ENCODE measurements around the gene MCHR1. TPM values are rescaled to one million over a fixed set of nuclear protein-coding genes. Genes with fewer than 3 reads are reported as not detected.

The MCHR1 gene
- polyA plus RNA-seq, 1 donor (not counting 4 experiments of a cell fraction or from before 2014, with no cell fraction given) = 0.12 TPM

GRCh38 chr22:40670058-40670457 lies 9.2 kb upstream of the MCHR1 start:
- no peaks in the 10 kb centered on the region for H3K9me3 ChIP-seq (ENCODE audit: control insufficient read depth, low read depth, low read length)
- H3K36me3 ChIP-seq (ENCODE audit: control insufficient read depth in 2 of 2, extremely low read depth in 1 of 2, insufficient read depth in 2 of 2, low read length in 2 of 2) = no peaks in the 10 kb centered on the region
- no peak overlapping the region for H3K27ac ChIP-seq (ENCODE audit: control insufficient read depth, insufficient read depth, low read length)
- no peaks in the 10 kb centered on the region for H4K20me1 ChIP-seq (ENCODE audit: control insufficient read depth, extremely low read depth, insufficient read depth, low read length)
- DNase-seq (ENCODE audit: low read depth, low spot score) (no peak), FAIRE-seq (no peak)
- no peak overlapping the region for H3K9ac ChIP-seq (ENCODE audit: control insufficient read depth, extremely low read depth, insufficient read depth, low read length)
- H3K9me1 ChIP-seq (ENCODE audit: control insufficient read depth, extremely low read depth, insufficient read depth, low read length) = no peaks in the 10 kb centered on the region
- H3K79me2 ChIP-seq (ENCODE audit: control insufficient read depth, insufficient read depth, low read length) = no peaks in the 10 kb centered on the region
- no peak overlapping the region for H3K4me3 ChIP-seq (ENCODE audit: control insufficient read depth in 2 of 3, extremely low read depth in 1 of 3, insufficient read depth in 2 of 3, low read depth in 1 of 3, low read length in 3 of 3)
- H3K4me2 ChIP-seq (ENCODE audit: control insufficient read depth, extremely low read depth, insufficient read depth, low read depth, low read length) = no peak overlapping the region
- H2AFZ ChIP-seq (ENCODE audit: control insufficient read depth, low read length) = peak overlapping the region; percentile 1
- dilution Hi-C loops (cut with MboI; ENCODE audit: extremely low pct_ligation_motif_present, low sequenced_read_pairs) = no loop called here
- no peaks in the 10 kb centered on the region for H3K27me3 ChIP-seq (ENCODE audit: control insufficient read depth, extremely low read depth, insufficient read depth, low read length)
- no peak for TF ChIP-seq EZH2 (IDR thresholded peaks at IDR 0.05; ENCODE audit: low read length)
- no peak for TF ChIP-seq CTCF (optimal IDR thresholded peaks at IDR 0.05 in 1 of 3, IDR thresholded peaks at IDR 0.05 in 1 of 3, conservative IDR thresholded peaks at IDR 0.05 in 1 of 3; ENCODE audit: extremely low read depth in 1 of 3, insufficient read depth in 2 of 3, low read length in 3 of 3)
- H3K4me1 ChIP-seq (ENCODE audit: control insufficient read depth, extremely low read depth, insufficient read depth, low read length) = peaks cover 12% of the 10 kb centered on the region

GRCh38 chr22:40671369-40671768 lies 7.9 kb upstream of the MCHR1 start:
- H3K9me1 ChIP-seq (ENCODE audit: control insufficient read depth, extremely low read depth, insufficient read depth, low read length) = no peaks in the 10 kb centered on the region
- FAIRE-seq = no peak
- TF ChIP-seq CTCF (optimal IDR thresholded peaks at IDR 0.05 in 1 of 3, IDR thresholded peaks at IDR 0.05 in 1 of 3, conservative IDR thresholded peaks at IDR 0.05 in 1 of 3; ENCODE audit: extremely low read depth in 1 of 3, insufficient read depth in 2 of 3, low read length in 3 of 3) = no peak
- TF ChIP-seq EZH2 (IDR thresholded peaks at IDR 0.05; ENCODE audit: low read length) = no peak

More at GRCh38 chr22:40671369-40671768, 7.9 kb upstream of the MCHR1 start:
- dilution Hi-C loops (cut with MboI; ENCODE audit: extremely low pct_ligation_motif_present, low sequenced_read_pairs) = no loop called here
- Histone ChIP-seq H3K36me3 (ENCODE audit: control insufficient read depth in 2 of 2, extremely low read depth in 1 of 2, insufficient read depth in 2 of 2, low read length in 2 of 2) (no peaks in the 10 kb centered on the region), H3K79me2 (ENCODE audit: control insufficient read depth, insufficient read depth, low read length) (no peaks in the 10 kb centered on the region), H3K9me3 (ENCODE audit: control insufficient read depth, low read depth, low read length) (no peaks in the 10 kb centered on the region), H3K4me2 (ENCODE audit: control insufficient read depth, extremely low read depth, insufficient read depth, low read depth, low read length) (no peak overlapping the region), H3K4me1 (ENCODE audit: control insufficient read depth, extremely low read depth, insufficient read depth, low read length) (peaks cover 17% of the 10 kb centered on the region), H4K20me1 (ENCODE audit: control insufficient read depth, extremely low read depth, insufficient read depth, low read length) (no peaks in the 10 kb centered on the region), H3K27ac (ENCODE audit: control insufficient read depth, insufficient read depth, low read length) (no peak overlapping the region), H3K4me3 (ENCODE audit: control insufficient read depth in 2 of 3, extremely low read depth in 1 of 3, insufficient read depth in 2 of 3, low read depth in 1 of 3, low read length in 3 of 3) (no peak overlapping the region), H3K27me3 (ENCODE audit: control insufficient read depth, extremely low read depth, insufficient read depth, low read length) (no peaks in the 10 kb centered on the region), H3K9ac (ENCODE audit: control insufficient read depth, extremely low read depth, insufficient read depth, low read length) (no peak overlapping the region), H2AFZ (ENCODE audit: control insufficient read depth, low read length) (no peak overlapping the region)
- no peak for DNase-seq (ENCODE audit: low read depth, low spot score)

Data from keratinocyte (primary cell).